Measurements from ENCODE around the gene DNAJC4. TPM values are rescaled to one million over a fixed set of nuclear protein-coding genes. Genes with fewer than 3 reads are reported as not detected.

Gene DNAJC4
- total and polyA plus RNA-seq, 7 donors: 25.7 to 68.1 (median 29.6) TPM

DNA sequence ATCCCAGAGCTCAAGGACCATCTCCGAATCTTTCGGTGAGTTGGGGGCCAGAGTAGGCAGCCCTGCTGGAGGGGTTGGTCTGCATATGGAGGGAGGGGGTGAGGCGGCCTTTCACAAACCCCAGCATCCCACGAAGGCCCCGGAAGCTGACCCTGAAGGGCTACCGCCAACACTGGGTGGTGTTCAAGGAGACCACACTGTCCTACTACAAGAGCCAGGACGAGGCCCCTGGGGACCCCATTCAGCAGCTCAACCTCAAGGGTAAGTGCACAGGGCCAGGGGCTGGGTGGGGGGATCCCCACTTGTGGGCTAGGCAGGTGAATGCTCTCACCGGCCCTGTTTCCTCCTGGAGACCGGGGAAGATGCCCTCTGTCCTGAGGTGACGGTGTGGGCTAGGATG lies 10.6 kb upstream of the DNAJC4 start:
- DNase-seq: no peak
- H3K4me1 ChIP-seq: peaks cover 0 to 2% (median under 1%) of the 10 kb centered on the region in 4 donors
- H3K4me3 ChIP-seq: no peak overlapping the region
- TF ChIP-seq EP300 (IDR thresholded peaks at IDR 0.05) (no peak), POLR2AphosphoS5 (IDR thresholded peaks at IDR 0.05) (no peak), POLR2A (IDR thresholded peaks at IDR 0.05) (no peak)
- TF ChIP-seq, protein P1, sequence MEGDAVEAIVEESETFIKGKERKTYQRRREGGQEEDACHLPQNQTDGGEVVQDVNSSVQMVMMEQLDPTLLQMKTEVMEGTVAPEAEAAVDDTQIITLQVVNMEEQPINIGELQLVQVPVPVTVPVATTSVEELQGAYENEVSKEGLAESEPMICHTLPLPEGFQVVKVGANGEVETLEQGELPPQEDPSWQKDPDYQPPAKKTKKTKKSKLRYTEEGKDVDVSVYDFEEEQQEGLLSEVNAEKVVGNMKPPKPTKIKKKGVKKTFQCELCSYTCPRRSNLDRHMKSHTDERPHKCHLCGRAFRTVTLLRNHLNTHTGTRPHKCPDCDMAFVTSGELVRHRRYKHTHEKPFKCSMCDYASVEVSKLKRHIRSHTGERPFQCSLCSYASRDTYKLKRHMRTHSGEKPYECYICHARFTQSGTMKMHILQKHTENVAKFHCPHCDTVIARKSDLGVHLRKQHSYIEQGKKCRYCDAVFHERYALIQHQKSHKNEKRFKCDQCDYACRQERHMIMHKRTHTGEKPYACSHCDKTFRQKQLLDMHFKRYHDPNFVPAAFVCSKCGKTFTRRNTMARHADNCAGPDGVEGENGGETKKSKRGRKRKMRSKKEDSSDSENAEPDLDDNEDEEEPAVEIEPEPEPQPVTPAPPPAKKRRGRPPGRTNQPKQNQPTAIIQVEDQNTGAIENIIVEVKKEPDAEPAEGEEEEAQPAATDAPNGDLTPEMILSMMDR (IDR thresholded peaks at IDR 0.05): no peak
- H3K27ac ChIP-seq: no peak overlapping the region
- WGBS, 2 donors: 91 to 95% methylated on average over 10 of the region's 10 CpGs
- H3K27me3 ChIP-seq: no peaks in the 10 kb centered on the region
- H3K9me3 ChIP-seq: no peaks in the 10 kb centered on the region
- intact Hi-C loops (cut with DNase I): no loop called here
- peaks cover 0 to 21% (median 0%) of the 10 kb centered on the region in 4 donors for H3K36me3 ChIP-seq

DNA sequence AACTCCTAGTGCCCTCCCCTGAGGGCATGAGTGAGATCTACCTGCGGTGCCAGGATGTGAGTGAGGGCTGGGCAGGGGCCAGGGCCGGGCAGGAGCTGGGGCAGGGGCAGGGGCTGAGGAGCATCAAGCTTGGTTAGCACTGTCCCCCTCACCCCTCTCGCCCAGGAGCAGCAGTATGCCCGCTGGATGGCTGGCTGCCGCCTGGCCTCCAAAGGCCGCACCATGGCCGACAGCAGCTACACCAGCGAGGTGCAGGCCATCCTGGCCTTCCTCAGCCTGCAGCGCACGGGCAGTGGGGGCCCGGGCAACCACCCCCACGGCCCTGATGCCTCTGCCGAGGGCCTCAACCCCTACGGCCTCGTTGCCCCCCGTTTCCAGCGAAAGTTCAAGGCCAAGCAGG lies 10.1 kb upstream of the DNAJC4 start:
- H3K27me3 ChIP-seq: no peaks in the 10 kb centered on the region
- H3K27ac ChIP-seq: no peak overlapping the region
- H3K4me1 ChIP-seq: peaks cover 0 to 7% (median 6%) of the 10 kb centered on the region in 4 donors
- no peaks in the 10 kb centered on the region for H3K9me3 ChIP-seq
- H3K36me3 ChIP-seq: peaks cover 0 to 21% (median 0%) of the 10 kb centered on the region in 4 donors
- intact Hi-C loops (cut with DNase I): no loop called here
- H3K4me3 ChIP-seq: no peak overlapping the region
- no peak for DNase-seq
- 91 to 92% methylated on average over 17 of the region's 17 CpGs for WGBS, 2 donors
- TF ChIP-seq POLR2A (IDR thresholded peaks at IDR 0.05): no peak
- TF ChIP-seq, protein P1 (IDR thresholded peaks at IDR 0.05): no peak
- no peak for TF ChIP-seq POLR2AphosphoS5 (IDR thresholded peaks at IDR 0.05)
- TF ChIP-seq EP300 (IDR thresholded peaks at IDR 0.05): no peak

DNA sequence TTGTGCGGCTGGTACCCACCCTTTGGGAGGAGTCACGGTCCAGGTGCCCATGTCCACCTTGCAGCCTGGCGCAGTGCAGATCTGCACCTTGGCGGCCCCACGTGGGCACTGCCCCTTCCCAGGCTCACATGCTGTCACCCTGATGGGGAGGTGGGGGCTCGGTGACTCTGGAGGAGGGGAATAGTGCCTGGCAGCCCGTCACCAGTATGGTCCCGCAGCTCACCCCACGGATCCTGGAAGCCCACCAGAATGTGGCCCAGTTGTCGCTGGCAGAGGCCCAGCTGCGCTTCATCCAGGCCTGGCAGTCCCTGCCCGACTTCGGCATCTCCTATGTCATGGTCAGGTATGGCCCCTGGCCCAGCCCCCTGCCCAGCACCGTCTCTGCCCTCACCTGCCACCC lies 9.6 kb upstream of the DNAJC4 start:
- no peak overlapping the region for H3K4me3 ChIP-seq
- H3K9me3 ChIP-seq: no peaks in the 10 kb centered on the region
- H3K36me3 ChIP-seq: peaks cover 0 to 21% (median 0%) of the 10 kb centered on the region in 4 donors
- intact Hi-C loops (cut with DNase I): no loop called here
- DNase-seq: no peak
- TF ChIP-seq POLR2A (IDR thresholded peaks at IDR 0.05): no peak
- TF ChIP-seq POLR2AphosphoS5 (IDR thresholded peaks at IDR 0.05): no peak
- TF ChIP-seq, protein P1 (IDR thresholded peaks at IDR 0.05): no peak
- no peak for TF ChIP-seq EP300 (IDR thresholded peaks at IDR 0.05)
- no peak overlapping the region for H3K27ac ChIP-seq
- peaks cover 0 to 11% (median 11%) of the 10 kb centered on the region in 4 donors for H3K4me1 ChIP-seq
- no peaks in the 10 kb centered on the region for H3K27me3 ChIP-seq
- 91 to 95% methylated on average over 14 of the region's 14 CpGs for WGBS, 2 donors

DNA sequence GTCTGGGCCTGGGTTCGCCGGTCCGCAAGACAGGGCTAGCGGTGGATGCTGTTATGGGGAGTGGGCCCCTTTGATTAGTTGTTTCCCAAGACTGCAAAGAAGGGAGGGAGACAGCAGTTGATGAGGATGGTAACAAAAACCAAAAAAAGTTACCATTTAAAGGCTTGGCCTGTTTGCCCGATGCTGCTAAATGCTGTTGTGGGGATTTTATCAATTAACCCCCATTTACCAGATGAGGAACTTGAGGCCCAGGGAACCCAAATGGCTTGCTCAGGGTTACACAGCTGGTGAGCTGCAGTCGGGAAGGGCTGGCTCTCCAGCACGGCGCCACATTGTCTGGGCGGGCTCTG lies 7.7 kb upstream of the DNAJC4 start:
- Histone ChIP-seq H3K9me3 (no peaks in the 10 kb centered on the region), H3K4me3 (no peak overlapping the region), H3K36me3 (peaks cover 0 to 21% (median 0%) of the 10 kb centered on the region in 4 donors), H3K27me3 (no peaks in the 10 kb centered on the region), H3K4me1 (peaks cover 0 to 26% (median 23%) of the 10 kb centered on the region in 4 donors), H3K27ac (no peak overlapping the region)
- 82 to 88% methylated on average over 9 of the region's 9 CpGs for WGBS, 2 donors
- DNase-seq: no peak
- TF ChIP-seq POLR2A (IDR thresholded peaks at IDR 0.05) (no peak), POLR2AphosphoS5 (IDR thresholded peaks at IDR 0.05) (no peak), EP300 (IDR thresholded peaks at IDR 0.05) (no peak)
- TF ChIP-seq, protein P1 (IDR thresholded peaks at IDR 0.05): no peak
- intact Hi-C loops (cut with DNase I): no loop called here

Measured in sigmoid colon (tissue), 7 donors.